NCI-H774 (cell line): ENCODE measurements around the gene HMG20B.

Experiments
- DNase-seq: peaks from one replicate; lab custom pipeline; 2025; lab: John Stamatoyannopoulos, UW

The HMG20B gene

GRCh38 chr19:3607303-3608078 lies 34.7 kb downstream of the HMG20B start:
- no peak for DNase-seq

- DNase-seq: no peak
These were observed 35.4 kb downstream of the HMG20B start for GRCh38 chr19:3608079-3608641.

GRCh38 chr19:3608750-3609322 lies 36.1 kb downstream of the HMG20B start:
- no peak for DNase-seq

GRCh38 chr19:3609779-3610719 lies 37.3 kb downstream of the HMG20B start:
- DNase-seq: no peak

GRCh38 chr19:3610745-3611717 lies 38.3 kb downstream of the HMG20B start:
- no peak for DNase-seq

GRCh38 chr19:3611841-3612240 lies 39.1 kb downstream of the HMG20B start:
- DNase-seq: no peak

- no peak for DNase-seq
These were observed 39.6 kb downstream of the HMG20B start for GRCh38 chr19:3612330-3612729.

GRCh38 chr19:3612901-3613741 lies 40.4 kb downstream of the HMG20B start:
- DNase-seq: no peak

GRCh38 chr19:3613818-3614661 lies 41.3 kb downstream of the HMG20B start:
- no peak for DNase-seq

GRCh38 chr19:3614858-3615505 lies 42.2 kb downstream of the HMG20B start:
- no peak for DNase-seq

GRCh38 chr19:3615524-3616135 lies 42.9 kb downstream of the HMG20B start:
- DNase-seq: no peak

- DNase-seq: no peak
These were observed 44.7 kb downstream of the HMG20B start for GRCh38 chr19:3617463-3617862.

GRCh38 chr19:3618144-3618810 lies 45.5 kb downstream of the HMG20B start:
- DNase-seq: no peak

GRCh38 chr19:3618811-3619630 lies 46.3 kb downstream of the HMG20B start:
- no peak for DNase-seq

GRCh38 chr19:3619631-3620012 lies 46.9 kb downstream of the HMG20B start:
- no peak for DNase-seq

- DNase-seq: no peak
These were observed 47.5 kb downstream of the HMG20B start for GRCh38 chr19:3620145-3620816.
